ENCODE results near the gene MYLK2. TPM values are rescaled to one million over a fixed set of nuclear protein-coding genes. Genes with fewer than 3 reads are reported as not detected.

The MYLK2 gene
- total RNA-seq, 4 donors from 2014 or later = 0.33 to 0.65 (median 0.52) TPM; not detected in 1

- Histone ChIP-seq H3K9me3 (no peaks in the 10 kb centered on the region), H3K27ac (replicated peaks in 1 of 4) (no peak overlapping the region), H3K27me3 (peaks cover 0 to 57% (median 6%) of the 10 kb centered on the region in 4 donors), H3K4me3 (peak overlapping the region in 1 of 4 donors; percentile 71), H3K4me1 (peaks cover 20 to 25% (median 23%) of the 10 kb centered on the region in 4 donors), H3K36me3 (no peaks in the 10 kb centered on the region)
- DNase-seq (ENCODE audit: extremely low spot score) = no peak
- TF ChIP-seq POLR2A (IDR thresholded peaks at IDR 0.05; ENCODE audit: low read depth) (no peak), EP300 (IDR thresholded peaks at IDR 0.05) (no peak), POLR2AphosphoS5 (IDR thresholded peaks at IDR 0.05) (no peak)
- TF ChIP-seq, protein P1, sequence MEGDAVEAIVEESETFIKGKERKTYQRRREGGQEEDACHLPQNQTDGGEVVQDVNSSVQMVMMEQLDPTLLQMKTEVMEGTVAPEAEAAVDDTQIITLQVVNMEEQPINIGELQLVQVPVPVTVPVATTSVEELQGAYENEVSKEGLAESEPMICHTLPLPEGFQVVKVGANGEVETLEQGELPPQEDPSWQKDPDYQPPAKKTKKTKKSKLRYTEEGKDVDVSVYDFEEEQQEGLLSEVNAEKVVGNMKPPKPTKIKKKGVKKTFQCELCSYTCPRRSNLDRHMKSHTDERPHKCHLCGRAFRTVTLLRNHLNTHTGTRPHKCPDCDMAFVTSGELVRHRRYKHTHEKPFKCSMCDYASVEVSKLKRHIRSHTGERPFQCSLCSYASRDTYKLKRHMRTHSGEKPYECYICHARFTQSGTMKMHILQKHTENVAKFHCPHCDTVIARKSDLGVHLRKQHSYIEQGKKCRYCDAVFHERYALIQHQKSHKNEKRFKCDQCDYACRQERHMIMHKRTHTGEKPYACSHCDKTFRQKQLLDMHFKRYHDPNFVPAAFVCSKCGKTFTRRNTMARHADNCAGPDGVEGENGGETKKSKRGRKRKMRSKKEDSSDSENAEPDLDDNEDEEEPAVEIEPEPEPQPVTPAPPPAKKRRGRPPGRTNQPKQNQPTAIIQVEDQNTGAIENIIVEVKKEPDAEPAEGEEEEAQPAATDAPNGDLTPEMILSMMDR (IDR thresholded peaks at IDR 0.05) = no peak
- 72% methylated on average over 7 of the region's 7 CpGs for WGBS
- intact Hi-C loops (cut with DNase I) = loop anchor here (10.0 kb wide), 1 partner anchor 235 kb away; no protein-coding TSS in a partner anchor
These were observed 40.8 kb downstream of the MYLK2 start for GRCh38 chr20:31859998-31860380.

DNA sequence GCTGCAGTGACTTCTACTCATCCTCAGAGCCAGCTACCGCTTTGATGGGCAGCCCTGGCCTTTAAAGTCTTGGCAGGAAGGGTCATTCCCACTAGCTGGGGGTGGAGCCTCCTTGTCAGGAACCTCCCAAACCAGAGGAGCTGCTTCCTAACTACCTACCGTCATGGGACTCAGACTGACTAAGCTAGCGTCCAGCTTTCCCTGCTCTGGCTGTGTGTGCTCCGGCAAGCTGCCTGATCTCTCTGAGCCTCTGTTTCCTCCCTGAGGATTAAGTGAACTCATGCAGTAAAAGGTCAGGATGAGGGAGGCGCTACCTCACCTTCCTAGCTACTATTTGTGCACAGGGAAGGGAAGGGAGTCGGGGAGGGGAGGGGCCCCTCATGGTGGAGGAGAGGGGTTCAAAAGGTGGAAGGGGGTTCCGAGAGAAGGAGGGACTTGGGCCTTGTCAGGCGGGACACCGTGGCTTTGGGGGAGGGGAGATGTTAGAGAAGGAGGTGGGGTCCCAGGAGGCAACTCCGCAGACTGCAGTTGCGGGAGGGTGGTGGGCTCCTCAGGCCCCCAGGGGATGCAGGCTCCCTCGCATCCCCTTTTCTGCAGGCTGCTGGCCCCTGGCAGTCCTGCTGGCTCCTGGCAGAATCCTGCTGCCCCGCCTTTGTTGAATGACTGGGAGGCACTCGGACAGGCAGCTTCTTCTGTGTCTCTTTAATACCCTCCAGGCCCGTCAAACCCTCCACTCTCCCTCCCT is 41.4 kb downstream of the MYLK2 start:
- TF ChIP-seq, protein P1 (IDR thresholded peaks at IDR 0.05) = no peak
- TF ChIP-seq POLR2AphosphoS5 (IDR thresholded peaks at IDR 0.05) (no peak), EP300 (IDR thresholded peaks at IDR 0.05) (no peak), POLR2A (IDR thresholded peaks at IDR 0.05; ENCODE audit: low read depth) (no peak)
- no peak for DNase-seq (ENCODE audit: extremely low spot score)
- 15% methylated on average over 15 of the region's 15 CpGs for WGBS
- no peaks in the 10 kb centered on the region for H3K36me3 ChIP-seq
- intact Hi-C loops (cut with DNase I) = no loop called here
- H3K4me1 ChIP-seq = peaks cover 20 to 25% (median 23%) of the 10 kb centered on the region in 4 donors
- peaks cover 0 to 52% (median 6%) of the 10 kb centered on the region in 4 donors for H3K27me3 ChIP-seq
- peak overlapping the region; percentile 59 to 71 (median 61) for H3K4me3 ChIP-seq
- no peaks in the 10 kb centered on the region for H3K9me3 ChIP-seq
- no peak overlapping the region for H3K27ac ChIP-seq (replicated peaks in 1 of 4)

DNA sequence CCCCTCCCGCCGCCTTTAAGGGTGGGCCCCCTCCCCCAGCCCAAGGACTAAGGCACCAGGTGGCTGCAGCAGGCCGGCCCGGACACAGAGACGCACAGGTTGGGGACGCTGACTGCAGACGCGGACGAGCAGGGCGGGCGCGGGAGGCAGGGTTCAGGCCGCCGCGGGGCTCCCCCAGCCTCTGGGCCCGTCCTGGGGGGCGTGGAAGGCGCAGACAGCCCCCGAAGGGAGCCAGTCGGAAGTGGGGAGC is 41.9 kb downstream of the MYLK2 start:
- peaks cover 0 to 47% (median 6%) of the 10 kb centered on the region in 4 donors for H3K27me3 ChIP-seq
- TF ChIP-seq, protein P1 (IDR thresholded peaks at IDR 0.05) = no peak
- no peak for TF ChIP-seq POLR2A (IDR thresholded peaks at IDR 0.05; ENCODE audit: low read depth)
- TF ChIP-seq EP300 (IDR thresholded peaks at IDR 0.05) = no peak
- TF ChIP-seq POLR2AphosphoS5 (IDR thresholded peaks at IDR 0.05) = no peak
- peaks cover 20 to 25% (median 23%) of the 10 kb centered on the region in 4 donors for H3K4me1 ChIP-seq
- H3K36me3 ChIP-seq = no peaks in the 10 kb centered on the region
- no peak overlapping the region for H3K27ac ChIP-seq (replicated peaks in 1 of 4)
- intact Hi-C loops (cut with DNase I) = no loop called here
- H3K4me3 ChIP-seq = peak overlapping the region; percentile 59 to 71 (median 61)
- no CpG with 5 or more reads among the region's 20 CpGs for WGBS
- DNase-seq (ENCODE audit: extremely low spot score) = no peak
- H3K9me3 ChIP-seq = no peaks in the 10 kb centered on the region

GRCh38 chr20:31861385-31862156 is 42.4 kb downstream of the MYLK2 start:
- H3K36me3 ChIP-seq = no peaks in the 10 kb centered on the region
- H3K27ac ChIP-seq (replicated peaks in 1 of 4) = no peak overlapping the region
- intact Hi-C loops (cut with DNase I) = no loop called here
- peak overlapping the region; percentile 59 to 71 (median 61) for H3K4me3 ChIP-seq
- WGBS = 25% methylated on average over 13 of the region's 60 CpGs
- peaks cover 20 to 25% (median 23%) of the 10 kb centered on the region in 4 donors for H3K4me1 ChIP-seq
- peaks cover 0 to 44% (median 6%) of the 10 kb centered on the region in 4 donors for H3K27me3 ChIP-seq
- DNase-seq (ENCODE audit: extremely low spot score) = no peak
- H3K9me3 ChIP-seq = no peaks in the 10 kb centered on the region
- TF ChIP-seq POLR2A (IDR thresholded peaks at IDR 0.05; ENCODE audit: low read depth) (no peak), EP300 (IDR thresholded peaks at IDR 0.05) (no peak), POLR2AphosphoS5 (IDR thresholded peaks at IDR 0.05) (no peak)
- TF ChIP-seq, protein P1 (IDR thresholded peaks at IDR 0.05) = no peak

Measured in esophagus muscularis mucosa (tissue), 4 donors.